ENCODE data around the gene AKAP12.
"Not testable (repeated sequence)": the region's sequence is repeated elsewhere in the genome, so short reads cannot be mapped to it uniquely, and the experiment has no call there.

Gene AKAP12

DNA sequence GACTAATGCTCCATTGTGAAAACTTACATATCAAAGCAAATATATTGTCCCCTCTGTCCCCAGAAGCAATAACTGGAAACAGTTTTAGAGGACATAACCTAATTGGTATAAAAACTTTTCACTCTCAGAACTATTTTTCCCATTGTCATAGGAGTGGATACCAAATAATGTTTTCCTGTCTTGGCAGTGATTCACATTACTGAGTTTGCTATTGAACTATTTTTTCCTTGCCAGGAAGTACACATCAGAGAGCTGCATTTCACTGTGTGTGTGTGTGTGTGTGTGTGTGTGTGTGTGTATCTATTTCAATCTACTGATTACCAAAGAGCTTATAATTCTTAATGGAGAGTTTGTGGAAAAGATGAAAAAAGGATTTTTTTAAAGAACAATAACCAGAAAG is 45.4 kb downstream of the AKAP12 start:
- no peak for DNase-seq

DNA sequence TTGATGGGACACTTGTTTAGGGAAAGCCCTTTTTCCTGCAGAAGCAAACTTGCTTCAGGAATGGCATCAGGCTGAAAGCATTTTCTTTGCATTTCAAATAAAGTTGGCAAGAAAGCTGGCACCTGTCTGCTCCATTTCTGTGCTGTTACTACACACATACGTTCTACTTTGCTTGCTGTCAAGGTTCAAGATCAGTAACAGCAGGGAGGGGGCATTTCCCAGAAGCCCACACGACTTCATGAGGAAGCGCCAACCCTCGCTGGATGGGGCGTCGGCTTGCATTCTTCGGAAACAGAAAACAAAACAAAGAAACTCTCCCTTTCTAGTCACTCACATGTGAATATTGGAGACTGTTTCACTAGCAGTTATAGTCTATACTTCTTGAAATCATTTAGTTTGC is 46.4 kb downstream of the AKAP12 start:
- no peak for DNase-seq

DNA sequence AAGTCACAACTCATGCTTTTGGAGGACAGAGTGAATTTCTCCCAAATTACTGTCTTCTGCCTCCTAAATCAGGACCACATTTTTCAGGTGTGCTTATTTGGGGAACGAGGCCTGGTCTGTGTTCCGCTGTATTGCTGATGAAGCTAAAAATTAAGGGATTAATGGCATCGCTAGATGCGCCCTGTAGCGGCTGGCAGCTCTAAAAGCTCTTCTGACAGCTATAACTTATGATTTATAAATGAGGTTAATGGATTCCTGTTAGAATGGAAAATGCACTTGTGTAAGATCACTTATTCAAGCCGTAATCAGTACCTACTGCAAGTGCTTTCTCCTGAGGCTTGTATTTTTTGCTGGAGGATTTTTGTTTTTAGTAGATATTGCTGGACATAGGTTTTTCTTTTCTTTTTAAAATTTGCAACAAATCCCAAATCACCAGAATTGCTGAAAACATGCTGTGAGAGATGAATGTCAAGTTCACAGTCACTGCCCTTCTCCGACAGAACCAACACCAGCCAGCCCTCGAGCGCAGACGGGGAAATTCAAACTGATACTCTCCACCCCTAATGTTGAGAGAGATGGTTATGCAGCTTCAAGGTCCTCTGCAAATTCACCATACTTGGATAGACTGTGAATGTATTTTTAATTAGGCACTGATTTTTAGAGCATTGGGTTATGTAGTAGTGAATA is 49.1 kb downstream of the AKAP12 start:
- no peak for DNase-seq

DNA sequence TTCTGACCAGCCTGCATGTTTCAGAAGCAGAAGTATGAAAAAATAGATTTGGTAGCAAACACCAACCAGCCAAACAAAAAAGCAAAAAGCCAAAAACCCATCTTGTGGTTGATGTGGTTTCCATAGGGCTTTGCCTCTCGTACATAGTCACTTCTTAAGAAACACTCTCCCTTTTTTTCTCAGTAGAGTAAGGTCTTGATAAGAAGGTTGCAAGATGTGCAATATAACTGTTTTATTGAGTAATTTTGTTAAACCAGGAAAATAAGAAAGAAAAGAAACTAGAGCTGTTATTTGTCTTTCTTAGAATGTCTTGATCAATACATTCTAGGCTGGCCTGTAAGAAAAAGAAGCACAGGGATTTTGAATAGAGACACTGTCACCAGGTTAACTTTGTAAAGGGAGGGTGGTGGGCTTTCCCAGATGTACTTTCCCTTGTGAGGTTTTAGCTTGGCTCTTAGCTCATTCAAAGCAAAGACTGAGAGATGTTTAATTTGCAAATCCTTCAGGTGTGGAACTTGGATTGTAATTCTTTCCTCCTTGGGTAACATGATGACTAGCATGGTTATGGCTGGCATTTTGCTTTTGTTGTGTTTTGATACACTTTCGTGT is 49.7 kb downstream of the AKAP12 start:
- DNase-seq = no peak

DNA sequence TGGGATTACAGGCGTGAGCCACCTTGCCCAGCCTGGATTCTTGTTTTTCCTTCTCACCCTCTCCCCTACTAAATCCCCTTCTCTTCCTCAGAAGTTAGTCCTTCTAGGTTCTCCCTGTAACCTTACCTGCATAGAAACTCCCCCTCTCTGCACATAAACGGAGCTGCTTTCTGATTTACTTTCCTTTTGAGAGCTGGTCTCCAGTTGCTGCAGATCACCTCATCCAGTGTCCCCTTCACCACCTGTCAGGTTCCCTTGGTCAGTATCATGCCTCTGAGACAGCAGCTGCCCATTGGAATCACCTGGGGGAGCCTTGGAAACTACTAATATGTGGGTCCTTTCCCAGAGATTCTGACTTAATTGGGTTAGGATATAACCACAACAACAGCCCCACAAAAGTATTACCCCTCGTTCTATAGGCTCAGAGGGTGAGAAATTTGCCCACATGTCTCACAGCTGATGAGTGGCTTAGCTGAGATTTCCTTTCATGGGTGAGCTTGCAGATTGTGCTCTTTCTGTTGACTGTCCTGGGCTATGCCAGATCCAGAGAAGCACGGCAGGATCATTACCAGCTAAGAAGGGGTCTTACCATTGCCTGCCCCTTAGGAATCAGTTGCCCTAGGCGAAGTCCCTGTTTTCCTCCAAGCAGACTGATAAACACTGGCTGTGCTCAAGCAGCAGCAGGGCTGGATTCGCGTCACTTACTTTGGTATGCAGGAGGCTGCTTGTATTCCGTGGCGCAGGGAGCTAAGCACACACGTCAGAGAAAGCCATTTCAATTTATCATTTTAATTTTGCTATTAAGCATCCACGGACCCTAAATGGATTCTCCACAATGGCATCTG is 51.3 kb downstream of the AKAP12 start:
- no peak for DNase-seq

DNA sequence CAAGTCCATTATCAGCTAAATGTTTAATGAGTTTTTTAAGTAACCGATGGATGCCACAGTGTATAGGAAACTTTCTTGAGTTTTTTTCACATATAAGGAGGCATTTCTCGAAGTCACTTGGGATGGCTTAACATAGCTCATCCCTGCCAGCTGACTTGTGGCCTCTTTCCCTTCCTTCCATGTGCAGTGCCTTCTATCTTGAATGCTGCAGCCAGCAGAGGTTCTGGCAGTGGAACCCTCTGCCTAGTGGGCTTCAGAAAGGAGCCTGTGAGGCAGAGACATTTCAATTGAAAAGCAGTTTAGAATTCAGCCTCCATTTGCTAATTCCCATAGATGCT is 51.9 kb downstream of the AKAP12 start:
- DNase-seq = no peak

DNA sequence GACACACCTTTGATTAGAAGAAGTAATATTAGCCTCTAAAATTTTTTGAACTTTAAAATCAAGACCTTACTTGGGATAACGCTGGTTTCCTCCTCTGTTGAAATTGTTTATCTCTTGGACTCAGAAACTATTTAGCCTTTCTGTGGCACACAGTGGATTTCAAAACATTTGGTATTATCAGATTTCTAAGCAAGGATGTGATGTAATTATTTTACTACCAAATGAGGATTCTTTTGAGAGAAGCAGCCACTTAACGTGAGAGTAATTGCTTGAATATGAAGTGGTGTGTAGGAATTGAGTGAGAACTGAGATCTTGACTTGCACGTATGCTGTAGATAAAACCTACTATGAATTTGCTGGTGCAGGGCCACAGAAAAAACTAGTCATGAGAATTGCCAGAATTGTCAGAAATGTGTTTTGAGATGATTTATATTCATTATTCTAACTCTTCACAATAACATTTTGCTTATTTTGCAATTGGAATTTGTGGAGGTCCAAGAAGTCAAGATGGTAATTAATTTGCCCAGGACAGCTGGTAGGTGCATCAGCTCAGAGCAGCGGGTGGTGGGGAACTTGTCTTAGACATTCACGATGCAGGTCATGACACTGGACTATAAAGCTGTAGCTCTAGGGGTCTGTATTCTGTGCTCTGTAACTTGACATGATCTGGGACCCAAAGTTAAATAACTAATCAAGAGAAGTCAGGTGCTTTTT is 53.4 kb downstream of the AKAP12 start:
- DNase-seq = no peak

DNA sequence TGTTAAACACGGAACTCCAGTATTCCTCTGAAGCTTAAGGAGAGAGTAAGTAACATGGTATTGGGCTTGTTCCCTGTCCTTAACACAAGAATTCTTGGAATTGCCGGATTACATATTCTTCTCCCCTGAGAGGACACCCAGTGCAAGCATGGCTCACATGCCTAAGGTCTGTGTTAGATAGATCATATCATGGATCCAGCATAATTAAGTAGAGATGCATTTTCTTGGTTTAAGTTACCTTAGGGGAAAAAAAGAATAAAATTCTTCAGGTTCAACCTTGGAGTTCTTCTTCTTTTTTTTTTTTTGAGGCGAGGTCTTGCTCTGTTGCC is 53.9 kb downstream of the AKAP12 start:
- DNase-seq = no peak

DNA sequence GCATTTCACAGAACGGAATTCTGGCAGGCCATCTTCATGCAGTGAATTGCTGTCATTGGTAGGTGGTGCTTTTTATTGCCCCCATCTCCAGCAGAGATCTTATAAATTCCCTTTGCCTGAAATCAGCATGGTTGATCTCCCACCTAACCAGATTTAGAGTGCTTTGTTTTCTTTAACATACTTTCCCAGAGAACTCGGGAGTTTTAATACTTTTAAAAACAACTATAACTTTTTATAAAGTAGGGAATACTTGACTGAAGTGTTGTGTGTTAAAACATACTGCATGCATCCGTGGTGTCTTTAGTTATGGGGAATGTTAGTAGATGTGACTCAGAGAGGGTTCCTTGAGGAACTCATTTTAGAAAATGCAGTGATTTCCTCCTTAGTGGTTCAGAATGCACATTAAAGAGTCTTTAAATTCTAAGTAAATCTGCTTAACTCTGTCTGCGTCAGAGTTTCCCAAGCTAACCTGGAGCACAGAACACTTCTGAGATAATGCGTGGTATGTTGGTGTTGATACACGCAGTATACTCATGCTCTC is 54.9 kb downstream of the AKAP12 start:
- DNase-seq = no peak

DNA sequence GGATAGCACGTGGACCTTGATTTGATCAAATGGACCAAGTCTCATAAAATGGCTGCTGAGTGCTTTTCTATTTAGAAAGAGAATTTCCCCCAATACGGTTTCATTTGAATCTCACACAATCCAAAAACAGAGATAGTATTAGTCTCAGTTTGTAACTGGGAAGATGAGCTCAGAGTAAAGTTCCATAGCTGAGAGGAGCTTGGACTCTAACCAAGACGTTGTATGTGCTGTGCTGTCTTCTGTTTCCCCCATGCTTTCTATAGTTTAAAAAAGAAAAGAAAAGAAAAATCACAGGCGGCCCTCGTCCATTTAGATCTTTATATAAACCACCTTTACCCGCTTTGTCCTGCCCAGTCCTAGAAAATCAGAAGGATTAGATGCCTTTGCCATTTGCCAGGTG is 58.1 kb downstream of the AKAP12 start:
- no peak for DNase-seq

DNA sequence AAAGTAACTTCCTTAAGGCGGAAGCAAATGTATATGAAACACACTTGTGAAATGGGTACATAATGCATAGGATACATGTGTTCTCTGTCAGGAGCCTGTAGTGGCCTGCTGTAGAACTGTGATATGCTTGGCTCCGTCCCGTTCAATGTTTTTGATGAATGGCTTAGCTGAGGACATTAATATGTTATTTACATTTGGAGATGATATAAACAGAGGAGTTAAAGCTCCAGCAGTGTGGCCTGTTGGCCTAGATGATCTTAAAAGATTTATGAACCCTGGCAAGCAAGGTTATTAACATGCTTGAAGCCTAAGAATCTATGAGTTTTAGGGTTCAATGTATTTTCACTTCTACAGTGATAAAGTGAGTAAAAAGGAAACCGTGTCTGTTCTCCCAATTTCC is 59.2 kb downstream of the AKAP12 start:
- no peak for DNase-seq

DNA sequence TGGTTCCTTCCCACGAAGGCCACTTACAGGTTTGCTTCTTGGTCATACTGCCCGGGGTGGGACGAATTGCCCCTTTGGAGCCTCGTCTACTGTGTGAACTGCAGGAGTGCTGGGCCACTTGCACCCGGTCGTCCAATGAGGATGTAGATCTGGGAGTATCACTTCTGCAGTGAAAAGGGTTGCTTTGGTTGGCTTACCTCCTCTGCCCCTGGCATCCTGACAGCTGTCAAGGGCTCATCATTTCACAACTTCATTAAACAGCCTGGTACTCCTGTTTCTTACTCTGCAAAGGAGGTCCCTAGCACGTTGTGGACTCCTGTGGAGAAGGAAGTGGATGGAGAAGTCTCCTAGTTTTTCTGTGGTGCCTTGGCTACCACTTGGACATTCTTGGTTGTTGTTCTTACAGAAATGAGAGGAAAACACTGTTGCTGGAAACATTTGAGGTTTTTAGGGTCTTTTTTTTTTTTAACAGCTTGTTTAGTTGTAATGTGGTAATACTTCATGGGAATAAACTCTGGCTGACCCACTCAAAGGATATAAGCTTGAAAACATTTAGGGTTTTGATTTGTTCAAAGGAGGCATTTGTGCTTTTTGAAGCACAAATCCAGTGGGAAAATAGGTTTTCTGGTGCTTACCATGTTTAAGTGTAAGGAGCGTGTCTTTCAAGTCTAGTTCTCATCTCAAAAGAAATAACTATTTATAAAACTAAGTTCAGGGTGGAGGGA is 60.7 kb downstream of the AKAP12 start:
- DNase-seq = no peak

DNA sequence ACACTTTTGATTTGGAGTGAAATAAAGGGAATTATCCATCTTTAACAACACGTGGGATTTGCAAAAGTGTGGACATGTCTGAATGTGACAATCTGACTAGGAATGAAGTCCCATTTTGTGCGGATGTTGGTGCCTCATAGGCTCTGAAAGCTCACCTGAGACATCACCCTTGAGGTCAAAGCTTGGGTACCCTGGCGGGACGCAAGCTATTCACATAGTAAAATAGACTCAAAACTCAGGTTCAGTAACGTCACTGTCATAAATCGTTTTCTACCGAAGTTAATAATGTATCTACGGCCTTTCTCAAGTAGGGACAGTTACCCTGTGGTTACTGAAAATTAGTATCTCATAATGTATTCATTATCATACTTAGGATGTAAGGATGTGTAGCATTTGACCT is 61.8 kb downstream of the AKAP12 start:
- no peak for DNase-seq

DNA sequence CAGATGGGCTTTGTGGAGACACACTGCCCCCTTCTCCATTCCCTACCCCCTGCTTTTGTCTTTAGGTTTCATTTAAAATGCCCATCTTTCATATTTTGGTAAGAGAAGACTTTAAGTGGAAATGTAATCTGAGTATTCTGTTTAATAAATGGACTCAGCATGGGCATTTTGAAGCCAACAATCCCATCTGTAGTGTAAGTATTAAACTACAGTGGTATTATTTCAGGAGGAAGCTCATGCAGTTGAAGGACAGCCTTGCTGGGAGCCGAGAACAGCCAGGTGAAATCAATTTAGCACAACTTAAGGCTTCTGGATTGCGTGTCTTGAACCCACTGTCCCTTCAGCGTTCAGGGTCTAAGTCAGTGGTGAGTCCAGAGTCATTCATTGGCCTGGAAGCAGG is 63.5 kb downstream of the AKAP12 start:
- no peak for DNase-seq

DNA sequence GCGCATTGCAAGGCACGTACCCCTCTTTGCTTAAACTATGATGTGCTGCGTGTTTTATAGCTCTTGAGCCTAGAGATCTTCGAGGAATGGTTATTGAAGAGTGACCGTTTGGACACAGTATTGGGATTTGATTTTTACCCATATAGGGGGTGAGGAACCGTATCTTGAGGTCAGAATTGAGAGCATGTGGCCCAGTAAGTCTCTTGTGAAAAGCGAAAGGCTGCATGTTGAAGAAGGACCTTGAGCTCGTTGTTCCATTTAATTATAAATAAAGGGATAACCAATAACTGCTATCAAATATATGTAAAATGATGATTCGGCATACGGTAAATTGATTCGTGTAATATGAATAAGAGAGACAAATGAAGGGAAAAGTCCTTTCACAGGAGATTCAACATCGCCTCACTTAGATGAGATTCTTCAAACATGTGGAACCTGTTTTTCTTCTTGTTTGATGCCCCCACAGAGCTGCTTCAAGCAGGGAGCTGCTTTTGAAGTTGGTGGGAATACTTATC is 66.6 kb downstream of the AKAP12 start:
- DNase-seq = no peak

DNA sequence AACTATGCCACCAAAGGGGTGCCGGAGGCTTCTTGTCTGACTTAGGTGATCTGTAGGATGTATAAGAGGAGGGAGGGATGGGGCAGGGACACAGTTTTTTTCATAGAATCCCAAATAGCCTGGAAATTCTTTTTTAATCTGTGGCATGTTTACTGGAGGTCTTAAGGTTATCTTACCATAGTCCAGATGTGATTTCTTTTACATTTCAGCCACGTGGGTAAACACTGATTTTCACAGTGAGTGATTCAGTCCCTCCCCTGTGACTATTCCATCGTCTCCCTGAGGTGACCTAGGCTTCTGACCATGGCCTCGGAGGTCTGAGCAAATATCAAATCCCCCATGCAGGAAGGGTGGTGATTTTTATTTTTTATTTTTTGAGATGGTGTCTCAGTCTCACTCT is 67.7 kb downstream of the AKAP12 start:
- no peak for DNase-seq

DNA sequence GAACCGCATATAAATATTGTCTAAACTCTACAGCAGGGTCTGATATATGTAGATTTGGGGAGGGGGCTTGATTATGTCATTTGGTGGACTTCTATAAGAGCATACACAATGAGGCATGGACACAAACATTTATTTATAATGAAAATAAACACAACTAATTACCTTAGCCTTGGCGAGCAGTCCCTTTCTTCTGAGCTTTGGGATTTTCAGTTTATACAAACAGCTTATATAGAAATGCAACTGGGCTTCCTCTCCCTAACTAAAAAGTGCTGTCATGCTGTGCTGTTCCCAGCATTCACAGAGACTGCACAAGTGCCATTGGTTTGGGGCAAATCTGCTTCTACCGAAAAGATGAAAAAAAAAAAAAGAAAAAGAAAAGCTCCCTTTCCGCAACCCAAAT is 69.9 kb downstream of the AKAP12 start:
- no peak for DNase-seq

DNA sequence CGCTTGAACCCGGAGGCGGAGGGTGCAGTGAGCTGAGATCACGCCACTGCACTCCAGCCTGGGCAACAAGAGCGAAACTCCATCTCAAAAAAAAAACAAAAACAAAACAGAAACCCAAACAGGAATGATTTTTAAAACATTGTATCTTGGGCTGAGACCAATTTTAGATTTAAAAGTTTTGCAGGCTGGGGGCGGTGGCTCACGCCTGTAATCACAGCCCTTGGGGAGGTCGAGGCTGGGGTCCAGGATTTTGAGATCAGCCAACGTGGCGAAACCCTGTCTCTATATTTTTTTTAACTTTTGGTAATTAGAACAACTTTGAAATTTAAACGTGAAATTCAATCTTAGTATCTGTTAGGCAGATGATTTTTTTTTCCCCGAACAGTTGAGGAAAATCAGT is 70.5 kb downstream of the AKAP12 start:
- no peak for DNase-seq

DNA sequence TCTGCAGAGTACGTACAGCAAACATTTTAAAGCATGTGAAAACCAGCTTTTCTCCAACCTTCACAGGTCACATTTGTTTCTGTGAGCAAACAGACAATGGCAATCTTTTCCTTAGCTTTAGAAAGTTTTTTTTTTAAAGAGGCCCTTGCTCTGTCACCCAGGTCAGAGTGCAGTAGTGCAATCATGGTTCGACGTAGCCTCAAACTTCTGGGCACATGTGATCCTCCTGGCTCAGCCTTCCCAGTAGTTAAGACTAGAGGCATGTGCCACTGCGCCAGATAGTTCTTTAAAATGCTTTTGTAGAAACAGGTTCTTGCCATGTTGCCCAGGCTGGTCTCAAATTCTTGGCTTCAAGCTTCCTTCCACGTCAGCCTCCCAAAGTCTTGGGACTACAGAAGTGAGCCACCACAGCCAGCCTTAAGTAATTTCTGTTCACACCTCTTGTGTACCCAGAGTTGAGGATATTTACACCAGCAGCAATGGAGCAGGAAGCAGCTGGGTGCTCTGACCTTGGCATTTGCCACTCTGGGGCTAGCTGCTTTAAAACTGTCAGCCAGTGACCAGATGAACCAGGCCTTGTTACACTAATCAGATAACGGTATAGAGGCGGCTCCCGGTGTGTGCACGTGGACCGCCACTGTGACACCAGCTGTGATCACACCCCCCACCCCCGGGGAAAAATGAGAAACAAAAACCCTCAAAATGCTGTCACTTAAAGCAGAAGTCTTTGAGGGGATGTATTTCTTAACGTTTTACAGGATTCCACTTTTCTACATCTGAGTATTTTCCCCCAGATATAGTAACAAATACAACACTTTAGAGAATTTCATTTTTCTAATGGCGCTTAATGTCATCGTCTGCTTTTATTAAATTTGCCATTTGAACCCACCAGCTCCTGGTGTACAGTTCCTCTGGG is 71.3 kb downstream of the AKAP12 start:
- DNase-seq = no peak

DNA sequence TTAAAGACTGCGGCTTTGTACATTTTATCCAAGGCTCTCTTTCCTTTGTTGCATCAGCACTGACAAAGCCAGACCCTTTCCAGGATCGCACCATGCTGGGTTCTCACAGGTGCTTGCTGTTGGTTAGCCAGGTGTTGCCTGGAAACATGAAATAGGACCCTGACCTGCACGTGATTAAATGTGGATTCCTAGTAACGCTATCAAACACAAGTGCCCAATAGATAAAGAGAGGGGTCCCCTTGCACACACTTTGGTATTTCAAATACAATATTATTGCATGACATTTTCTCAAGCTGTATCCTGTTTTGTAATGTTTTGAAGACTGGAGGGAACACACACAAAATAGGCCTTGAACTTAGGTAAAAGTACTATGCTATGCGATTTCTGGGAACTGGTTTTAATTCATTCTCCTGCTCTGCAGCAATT is 73.3 kb downstream of the AKAP12 start:
- DNase-seq = peak; percentile 79 to 93

DNA sequence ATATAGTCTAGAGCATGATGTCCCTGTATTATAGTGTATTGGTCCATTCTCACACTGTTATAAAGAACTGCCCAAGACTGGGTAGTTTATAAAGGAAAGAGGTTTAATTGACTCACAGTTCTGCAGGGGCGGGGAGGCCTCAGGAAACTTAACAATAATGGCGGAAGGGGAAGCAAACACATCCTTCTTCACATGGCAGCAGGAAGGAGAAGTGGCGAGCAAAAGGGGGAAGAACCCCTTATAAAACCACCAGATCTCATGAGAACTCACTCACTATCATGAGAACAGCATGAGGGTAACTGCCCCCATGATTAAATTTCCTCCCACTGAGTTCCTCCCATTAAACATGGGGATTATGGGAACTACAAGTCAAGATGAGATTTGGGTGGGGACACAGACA is 75.9 kb downstream of the AKAP12 start:
- DNase-seq = not testable (repeated sequence)

Data from NCI-H2081 (cell line).